HG03575 (cell line): ENCODE results near the gene DPAGT1.
"Not testable (repeated sequence)": the region's sequence is repeated elsewhere in the genome, so short reads cannot be mapped to it uniquely, and the experiment has no call there.

Source experiments
- ATAC-seq: cut with Tn5 transposase; IDR thresholded peaks from one replicate; pipeline ENCODE4 v1.9.1; 2021; ENCODE audit not compliant: unreplicated experiment, insufficient number of reproducible peaks, low FRiP score; ENCODE audit errors: extremely low read depth

Gene DPAGT1

DNA sequence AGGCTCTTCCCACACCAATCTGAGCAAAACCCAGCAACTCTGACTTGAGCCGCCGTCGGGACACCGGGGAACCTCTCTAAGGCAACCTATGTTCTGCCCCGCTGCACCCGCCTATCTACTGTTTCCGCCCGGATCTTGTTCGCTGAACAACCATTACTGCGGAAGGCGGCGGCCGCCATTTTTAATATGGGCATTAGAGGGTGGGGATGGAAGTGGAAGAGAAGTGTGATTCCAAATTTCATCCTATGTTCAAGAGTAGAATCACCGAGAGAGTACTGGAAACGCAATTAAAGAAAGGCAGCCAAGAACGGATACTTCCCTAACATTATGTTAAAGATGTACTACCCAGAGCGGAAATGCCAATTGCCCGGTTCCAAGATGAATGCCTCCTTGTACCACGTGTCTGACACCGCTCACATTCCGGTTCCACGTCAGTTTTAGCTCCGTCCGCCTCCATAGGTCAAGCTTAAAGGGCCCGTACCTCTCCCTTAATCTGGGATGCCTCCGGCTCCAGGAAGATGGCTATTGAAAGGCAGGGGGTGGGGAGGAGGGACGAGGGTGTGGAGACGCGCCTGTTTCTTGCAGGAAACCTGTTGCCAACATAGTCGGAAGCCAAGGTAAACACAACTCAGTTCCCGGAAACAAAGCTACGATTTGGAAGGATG is at the start of gene DPAGT1:
Gene DPAGT1, minus strand, starts transcription at position 95 of the 665 bp plus-strand sequence. CDS start 198 bp downstream, outside the sequence.
- ATAC-seq, result no peak

DNA sequence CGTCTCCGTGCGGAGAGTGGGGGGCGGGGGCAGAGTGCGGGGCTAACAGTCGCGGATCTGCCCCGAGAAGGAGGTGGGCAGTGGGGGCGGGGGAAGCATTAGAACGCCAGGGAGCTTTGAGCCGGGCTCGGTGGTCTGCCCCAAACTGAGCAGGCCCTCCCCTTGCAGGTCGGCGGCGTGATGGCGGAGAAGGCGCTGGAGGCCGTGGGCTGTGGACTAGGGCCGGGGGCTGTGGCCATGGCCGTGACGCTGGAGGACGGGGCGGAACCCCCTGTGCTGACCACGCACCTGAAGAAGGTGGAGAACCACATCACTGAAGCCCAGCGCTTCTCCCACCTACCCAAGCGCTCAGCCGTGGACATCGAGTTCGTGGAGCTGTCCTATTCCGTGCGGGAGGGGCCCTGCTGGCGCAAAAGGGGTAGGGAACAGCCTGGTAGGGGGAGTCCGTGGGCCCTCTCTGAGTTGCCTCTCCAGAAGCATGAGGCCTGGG is 48.2 kb upstream of the DPAGT1 start:
- ATAC-seq, result no peak

DNA sequence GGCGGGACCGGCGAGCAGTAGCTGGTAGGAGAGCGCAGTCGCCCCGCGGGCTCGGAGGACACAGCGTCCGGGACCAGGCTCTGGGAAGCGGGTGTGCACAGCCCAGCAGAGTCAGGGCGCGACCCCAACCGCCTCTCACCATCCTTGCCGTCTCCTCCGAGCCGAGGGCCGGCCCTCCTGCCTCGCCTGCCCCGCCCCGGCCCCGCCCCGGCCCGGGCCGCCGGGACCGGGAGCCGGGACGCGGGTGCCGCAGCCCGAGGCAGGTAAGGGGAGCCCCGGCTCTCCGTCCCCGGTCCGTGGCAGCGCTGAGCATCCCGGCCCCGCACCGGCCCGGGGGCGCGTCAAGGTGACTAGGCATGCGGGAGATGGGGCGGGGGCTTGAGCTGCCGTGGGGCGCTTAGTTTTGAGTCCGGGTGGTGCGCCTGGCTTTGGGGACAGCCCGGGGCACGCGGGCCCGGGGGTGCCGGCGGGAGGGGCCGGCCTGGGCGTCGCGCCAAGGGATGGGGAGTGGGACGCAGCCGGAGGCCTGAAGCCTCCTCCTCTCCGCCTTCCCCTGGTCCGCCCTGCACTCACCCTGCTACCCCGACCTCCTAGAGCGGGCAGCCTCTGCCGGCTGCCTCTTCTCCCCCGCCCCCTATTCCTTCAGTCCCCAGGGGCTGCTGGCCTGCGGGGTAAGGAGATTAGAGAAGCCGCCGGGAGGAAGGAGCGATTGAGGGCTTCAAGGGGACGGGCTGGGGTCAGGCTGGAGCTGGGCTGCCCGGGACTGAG is 47.5 kb upstream of the DPAGT1 start, which contains the start of gene ABCG4:
Gene ABCG4, plus strand, starts transcription at position 35 of the 768 bp plus-strand sequence. CDS start 914 bp downstream, outside the sequence.
- no peak for ATAC-seq

DNA sequence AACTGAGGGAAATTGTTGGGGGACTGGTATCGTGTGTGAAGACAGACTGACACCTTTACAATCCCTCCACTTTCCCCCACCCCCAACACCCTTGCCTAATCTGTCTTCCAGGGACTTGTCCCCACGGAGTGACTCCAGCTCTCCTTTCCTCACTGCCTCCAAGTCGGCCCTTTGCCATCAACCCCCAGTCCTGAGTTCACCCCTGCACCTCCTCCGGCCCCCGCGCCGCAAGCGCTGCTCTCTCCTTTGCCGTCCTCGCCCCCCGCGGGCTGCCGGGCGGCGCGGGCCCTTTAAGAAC is 47.0 kb upstream of the DPAGT1 start:
- ATAC-seq, result no peak

DNA sequence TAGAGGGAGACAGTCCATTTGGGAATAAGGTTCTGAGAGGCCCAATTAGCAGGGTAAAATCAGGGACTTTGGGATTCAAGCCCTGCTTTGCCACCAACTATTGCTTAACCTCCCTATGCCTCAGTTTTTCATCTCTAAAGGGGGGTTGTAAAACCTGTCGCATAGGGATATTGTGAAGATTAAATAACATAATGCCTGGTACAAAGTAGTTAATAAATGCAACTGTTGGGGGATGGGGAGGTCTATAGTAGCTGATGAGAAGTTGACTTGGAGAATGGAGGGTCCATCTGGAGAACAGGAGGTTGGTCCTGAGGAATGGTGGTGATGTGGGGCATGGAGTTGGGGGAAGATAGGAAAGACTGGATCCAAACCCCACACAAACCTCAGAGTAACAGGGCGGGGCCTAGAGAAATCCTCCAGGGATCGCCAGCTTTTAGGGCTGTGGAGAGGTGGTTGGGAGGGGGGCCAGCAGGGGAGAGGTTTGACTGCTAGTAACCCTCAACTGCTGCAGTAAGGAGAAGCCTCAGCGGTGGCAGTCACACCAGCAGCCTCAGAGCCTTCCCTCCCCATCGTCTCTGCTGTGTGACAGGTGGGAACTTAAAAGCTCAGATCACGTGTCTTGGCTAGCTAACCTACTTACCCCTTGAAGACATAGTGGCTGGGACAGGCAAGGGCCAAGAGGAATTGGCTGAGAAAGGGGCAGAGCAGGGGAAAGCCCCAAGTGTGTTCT is 46.1 kb upstream of the DPAGT1 start:
- no peak for ATAC-seq

DNA sequence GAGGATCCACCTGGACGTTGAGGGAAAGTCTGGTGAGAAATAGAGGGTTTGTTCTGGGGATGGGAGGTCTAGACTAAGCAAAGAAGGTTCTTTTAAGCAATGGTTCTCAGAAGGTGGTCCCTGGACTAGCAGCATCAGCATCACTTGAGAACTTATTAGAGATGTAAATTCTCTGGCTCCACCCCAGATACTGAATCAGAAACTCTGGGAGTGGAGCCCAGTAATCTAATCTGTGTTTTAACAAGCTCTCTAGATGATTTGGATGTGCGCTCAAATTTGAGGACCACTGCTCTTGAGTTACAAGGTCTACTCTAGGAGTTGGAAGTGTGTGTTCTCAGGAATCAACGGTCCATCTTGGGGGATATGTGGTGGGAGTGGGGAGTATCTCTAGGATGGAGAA is 43.9 kb upstream of the DPAGT1 start:
- no peak for ATAC-seq

DNA sequence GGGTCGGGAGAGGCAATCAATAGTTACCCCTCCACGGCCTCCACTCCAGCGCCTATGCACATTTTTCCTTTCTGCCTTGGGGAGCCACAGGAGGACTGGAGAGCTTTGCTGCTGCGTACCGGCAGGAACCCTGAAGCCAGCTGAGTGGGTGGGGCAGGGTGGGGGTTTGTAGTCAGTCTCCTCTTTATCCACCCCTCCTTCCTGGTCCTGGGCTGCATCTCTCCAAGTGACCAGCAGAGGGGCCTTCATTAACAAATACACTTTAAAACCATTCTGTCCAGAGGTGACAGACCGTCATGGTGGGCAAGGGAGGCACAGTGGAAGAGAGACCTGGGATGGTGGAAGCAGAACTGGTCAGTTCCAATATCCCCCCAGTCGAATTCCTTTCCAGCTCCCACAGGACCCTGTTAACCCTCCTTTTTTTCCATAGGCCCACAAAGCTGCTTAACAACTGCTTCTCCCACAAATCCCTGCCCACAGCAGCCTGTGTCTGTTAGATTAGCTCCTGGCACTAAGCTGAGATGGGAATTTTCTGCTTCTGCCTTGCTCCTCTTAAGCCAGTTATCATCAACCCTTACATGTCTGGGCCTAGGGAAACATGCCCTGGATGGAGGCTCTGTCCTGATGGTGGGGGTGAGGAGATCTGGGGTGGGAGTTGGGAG is 43.3 kb upstream of the DPAGT1 start:
- no peak for ATAC-seq

DNA sequence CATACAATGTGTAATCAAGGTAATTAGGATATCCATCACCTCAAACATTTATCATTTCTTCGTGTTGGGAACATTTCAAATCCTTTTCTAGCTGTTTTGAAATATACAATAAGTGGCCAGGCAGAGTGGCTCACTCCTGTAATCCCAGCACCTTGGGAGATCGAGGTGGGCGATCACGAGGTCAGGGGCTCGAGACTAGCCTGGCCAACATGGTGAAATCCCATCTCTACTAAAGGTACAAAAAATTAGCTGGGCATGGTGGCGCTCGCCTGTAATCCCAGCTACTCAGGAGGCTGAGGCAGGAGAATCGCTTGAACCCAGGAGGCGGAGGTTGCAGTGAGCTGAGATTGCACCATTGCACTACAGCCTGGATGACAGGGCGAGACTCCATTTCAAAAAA is 37.6 kb upstream of the DPAGT1 start:
- not testable (repeated sequence) for ATAC-seq

DNA sequence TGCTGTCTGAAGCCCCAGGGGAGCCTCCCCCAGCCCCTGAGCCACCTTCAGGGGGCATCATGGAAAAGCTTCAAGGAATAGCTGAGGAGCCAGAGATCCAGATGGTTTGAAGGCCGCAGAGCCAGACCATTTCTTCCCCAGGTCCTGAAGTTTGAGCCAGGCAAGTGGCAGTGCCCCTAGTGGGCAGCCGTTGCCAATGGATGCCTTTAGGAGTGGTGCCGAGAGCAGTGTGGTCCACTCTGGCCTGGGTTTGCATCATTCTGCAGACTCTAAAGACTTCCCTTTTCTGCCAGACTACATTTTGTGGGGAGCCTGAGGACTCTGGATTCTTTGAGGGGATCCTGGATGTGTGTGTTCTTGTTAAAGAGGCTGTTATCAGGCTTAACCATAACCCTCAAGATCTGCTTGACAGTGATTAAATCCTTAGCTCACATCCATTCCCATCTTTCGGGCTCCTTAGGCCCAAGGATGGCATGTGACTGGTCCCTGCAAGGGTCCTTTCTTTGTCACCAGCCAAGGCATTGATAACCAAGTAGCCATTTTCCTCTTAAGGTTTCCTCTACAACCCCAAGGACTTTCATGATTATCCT is 32.8 kb upstream of the DPAGT1 start:
- no peak for ATAC-seq

DNA sequence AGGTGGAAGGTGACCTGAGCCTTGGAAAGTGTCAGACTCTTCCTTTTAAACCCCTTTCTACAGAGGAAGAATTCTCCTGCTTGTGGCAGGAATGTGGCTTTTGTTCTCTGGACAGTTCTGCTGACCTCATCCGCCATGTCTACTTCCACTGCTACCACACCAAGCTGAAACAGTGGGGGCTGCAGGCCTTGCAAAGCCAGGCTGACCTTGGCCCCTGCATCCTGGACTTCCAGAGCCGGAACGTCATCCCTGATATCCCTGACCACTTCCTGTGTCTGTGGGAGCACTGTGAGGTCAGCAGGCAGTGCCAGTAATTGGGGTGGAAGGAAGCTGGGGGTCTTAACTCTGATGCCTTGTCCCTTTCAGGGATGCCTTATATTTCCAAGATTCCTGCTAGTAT is 29.0 kb upstream of the DPAGT1 start:
- ATAC-seq, result no peak

DNA sequence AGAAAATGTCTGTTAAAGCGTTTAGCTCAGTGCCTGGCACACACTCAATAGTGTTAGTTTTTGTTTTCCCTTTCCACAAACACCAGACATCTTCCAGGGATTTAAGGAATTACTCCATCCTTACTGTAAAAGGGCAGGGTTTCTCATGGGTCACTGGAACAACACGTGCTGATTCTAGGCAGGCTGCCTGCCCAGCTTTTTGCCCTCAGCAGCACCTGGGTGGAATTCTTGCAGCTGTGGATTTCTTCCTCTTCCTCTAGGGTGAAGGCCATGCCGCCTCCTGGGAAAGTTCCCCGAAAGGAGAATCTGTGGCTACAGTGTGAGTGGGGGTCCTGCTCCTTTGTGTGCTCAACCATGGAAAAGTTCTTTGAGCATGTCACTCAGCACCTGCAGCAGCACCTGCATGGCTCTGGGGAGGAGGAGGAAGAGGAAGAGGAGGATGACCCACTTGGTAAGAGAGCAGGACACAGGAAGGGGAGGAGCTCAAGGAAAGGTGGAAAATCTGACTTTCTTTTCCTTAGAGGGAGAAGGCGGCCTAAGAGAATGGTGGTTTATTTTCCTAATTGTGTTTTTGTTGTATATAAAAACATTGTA is 25.1 kb upstream of the DPAGT1 start:
- no peak for ATAC-seq

DNA sequence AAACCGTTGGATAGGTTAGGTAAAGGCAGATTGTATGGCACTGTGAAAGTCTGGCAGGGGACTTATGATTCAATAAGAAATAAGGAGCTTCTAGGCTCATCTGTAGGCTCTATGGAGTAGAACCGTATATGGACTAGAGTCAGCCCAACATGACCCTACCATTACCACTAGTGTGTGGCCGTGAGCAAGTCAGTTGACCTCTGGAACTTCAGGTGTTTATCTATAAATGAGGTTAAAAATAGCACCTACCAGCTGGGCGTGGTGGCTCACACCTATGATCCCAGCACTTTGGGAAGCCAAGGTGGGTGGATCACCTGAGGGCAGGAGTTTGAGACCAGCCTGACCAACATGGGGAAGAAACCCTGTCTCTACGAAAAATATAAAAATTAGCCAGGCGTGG is 24.2 kb upstream of the DPAGT1 start:
- no peak for ATAC-seq

DNA sequence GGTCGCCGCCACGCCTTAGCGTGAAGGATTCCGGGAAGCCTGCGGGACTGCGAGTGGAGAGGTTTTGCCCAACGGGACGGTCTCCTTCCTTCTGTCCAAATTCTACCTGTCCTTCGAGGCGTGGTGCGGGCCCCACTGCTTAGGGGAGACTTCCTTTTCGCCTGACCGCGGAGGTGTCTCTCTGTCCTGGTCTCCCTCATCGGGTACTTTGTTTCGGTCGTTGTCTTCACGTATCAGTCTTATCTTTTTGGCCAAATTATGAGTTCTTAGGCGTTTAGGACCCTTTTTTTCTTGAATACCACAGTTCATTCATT is 20.1 kb upstream of the DPAGT1 start:
- ATAC-seq, result no peak

DNA sequence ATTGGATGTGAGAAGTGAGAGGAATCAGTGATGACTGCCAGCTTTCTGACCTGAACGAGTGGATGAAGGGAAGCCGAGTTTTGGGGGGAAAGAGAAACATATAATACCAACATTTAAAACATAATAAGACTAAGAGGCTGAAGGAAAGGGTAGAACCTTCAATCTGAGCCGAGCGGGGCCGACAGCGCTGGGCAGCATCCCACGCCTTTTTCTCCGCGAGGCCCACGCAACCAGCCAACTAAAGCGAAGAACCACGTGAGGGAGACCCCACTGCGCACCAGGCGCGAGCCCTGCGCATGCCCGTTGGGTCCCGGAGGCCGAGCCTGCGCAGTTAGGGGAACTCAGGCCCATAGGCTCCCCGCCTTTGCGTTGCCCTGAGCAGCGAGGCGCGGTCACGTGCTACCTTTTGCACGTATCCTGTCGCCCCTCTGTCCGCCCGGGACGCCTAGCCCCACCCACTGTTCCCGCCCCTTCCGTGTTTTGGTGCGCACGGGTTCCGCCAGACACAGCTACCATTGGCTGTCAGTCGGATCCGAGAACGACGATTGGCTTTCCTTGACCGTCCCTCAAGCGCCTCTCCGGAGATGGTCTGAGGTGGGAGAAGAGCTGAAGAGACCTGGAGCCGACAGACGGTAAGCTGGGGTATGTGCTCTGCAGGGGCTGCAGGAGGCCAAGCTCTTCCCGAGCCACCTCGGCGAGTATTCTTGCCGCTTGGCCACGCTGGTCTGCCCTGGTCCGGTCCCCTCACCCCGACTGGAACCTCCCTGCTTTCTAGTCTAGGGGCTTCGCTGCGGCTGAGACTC is 19.6 kb upstream of the DPAGT1 start, which contains the start of gene HINFP:
Gene HINFP, plus strand, starts transcription at position 573 of the 803 bp plus-strand sequence. CDS start 5,365 bp downstream, outside the sequence.
- peak; percentile 75 for ATAC-seq

DNA sequence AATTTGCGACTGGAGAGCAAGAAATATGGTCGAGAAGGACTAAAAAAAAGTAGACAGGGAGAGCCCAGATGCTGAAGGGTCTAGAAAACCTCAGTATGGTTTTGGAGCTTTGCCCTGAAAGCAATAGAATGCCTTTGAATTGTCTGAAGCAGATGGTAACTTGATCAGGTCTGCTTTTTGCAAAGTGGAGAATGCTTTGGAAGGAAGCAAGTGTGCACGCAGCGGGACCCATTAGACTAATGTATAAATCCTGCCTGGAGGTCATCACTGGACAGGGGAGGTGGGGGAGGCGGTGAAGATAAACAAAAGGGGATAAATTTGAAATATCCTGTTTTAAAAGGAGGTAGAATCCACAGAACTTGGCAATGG is 19.0 kb upstream of the DPAGT1 start:
- ATAC-seq, result no peak

DNA sequence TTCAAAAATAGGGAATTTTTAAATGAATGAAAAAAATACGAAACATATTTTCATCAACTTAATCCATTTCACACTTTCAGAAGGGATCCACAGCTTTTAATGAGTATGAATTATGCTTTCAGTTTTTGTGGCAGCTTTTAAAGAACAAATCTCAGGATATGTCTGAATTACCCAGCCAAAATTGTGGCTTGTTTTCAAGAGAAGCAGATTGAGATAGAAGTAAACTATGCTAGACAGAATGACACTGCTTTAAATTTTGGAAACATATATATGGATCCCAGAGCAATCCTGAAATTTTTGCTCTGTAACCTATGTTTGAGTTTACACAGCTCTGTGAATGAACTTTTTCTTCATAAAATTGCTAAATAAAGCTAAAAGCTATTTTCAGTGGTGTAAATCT is 17.3 kb upstream of the DPAGT1 start:
- no peak for ATAC-seq

DNA sequence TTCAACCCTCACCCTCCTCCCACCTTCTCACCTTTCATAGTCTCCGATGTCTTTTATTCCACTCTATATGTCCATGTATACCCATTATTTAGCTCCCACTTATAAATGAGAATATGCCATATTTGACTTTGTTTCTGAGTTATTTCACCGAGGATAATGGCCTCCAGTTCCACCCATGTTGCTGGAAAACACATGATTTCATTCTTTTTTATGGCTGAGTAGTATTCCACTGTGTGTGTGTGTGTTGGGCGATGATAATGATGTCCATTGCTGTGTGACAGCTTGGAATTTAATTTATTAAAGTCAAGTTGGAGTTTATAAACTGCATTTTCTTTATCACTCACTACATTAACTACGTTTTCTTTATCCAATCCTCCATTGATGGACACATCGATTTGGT is 16.6 kb upstream of the DPAGT1 start:
- ATAC-seq, result no peak
